Measurements from ENCODE around the gene SOSTDC1.

SOSTDC1 gene

GRCh38 chr7:16504019-16504418 is 38.5 kb upstream of the SOSTDC1 start:
- H3K9me3 ChIP-seq (ENCODE audit: control insufficient read depth, insufficient read depth, low read depth, low read length), result no peaks in the 10 kb centered on the region
- no peaks in the 10 kb centered on the region for H3K36me3 ChIP-seq (ENCODE audit: control insufficient read depth in 2 of 2, insufficient read depth in 1 of 2, low read length in 2 of 2)
- no peak for TF ChIP-seq ZNF529 (tag by site-specific recombination; IDR thresholded peaks at IDR 0.05; ENCODE audit: insufficient replicate concordance)
- no peak for TF ChIP-seq ZNF654 (tag by site-specific recombination; IDR thresholded peaks at IDR 0.05; ENCODE audit: low read depth)
- TF ChIP-seq, protein P1, sequence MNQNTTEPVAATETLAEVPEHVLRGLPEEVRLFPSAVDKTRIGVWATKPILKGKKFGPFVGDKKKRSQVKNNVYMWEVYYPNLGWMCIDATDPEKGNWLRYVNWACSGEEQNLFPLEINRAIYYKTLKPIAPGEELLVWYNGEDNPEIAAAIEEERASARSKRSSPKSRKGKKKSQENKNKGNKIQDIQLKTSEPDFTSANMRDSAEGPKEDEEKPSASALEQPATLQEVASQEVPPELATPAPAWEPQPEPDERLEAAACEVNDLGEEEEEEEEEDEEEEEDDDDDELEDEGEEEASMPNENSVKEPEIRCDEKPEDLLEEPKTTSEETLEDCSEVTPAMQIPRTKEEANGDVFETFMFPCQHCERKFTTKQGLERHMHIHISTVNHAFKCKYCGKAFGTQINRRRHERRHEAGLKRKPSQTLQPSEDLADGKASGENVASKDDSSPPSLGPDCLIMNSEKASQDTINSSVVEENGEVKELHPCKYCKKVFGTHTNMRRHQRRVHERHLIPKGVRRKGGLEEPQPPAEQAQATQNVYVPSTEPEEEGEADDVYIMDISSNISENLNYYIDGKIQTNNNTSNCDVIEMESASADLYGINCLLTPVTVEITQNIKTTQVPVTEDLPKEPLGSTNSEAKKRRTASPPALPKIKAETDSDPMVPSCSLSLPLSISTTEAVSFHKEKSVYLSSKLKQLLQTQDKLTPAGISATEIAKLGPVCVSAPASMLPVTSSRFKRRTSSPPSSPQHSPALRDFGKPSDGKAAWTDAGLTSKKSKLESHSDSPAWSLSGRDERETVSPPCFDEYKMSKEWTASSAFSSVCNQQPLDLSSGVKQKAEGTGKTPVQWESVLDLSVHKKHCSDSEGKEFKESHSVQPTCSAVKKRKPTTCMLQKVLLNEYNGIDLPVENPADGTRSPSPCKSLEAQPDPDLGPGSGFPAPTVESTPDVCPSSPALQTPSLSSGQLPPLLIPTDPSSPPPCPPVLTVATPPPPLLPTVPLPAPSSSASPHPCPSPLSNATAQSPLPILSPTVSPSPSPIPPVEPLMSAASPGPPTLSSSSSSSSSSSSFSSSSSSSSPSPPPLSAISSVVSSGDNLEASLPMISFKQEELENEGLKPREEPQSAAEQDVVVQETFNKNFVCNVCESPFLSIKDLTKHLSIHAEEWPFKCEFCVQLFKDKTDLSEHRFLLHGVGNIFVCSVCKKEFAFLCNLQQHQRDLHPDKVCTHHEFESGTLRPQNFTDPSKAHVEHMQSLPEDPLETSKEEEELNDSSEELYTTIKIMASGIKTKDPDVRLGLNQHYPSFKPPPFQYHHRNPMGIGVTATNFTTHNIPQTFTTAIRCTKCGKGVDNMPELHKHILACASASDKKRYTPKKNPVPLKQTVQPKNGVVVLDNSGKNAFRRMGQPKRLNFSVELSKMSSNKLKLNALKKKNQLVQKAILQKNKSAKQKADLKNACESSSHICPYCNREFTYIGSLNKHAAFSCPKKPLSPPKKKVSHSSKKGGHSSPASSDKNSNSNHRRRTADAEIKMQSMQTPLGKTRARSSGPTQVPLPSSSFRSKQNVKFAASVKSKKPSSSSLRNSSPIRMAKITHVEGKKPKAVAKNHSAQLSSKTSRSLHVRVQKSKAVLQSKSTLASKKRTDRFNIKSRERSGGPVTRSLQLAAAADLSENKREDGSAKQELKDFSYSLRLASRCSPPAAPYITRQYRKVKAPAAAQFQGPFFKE (tag by site-specific recombination; IDR thresholded peaks at IDR 0.05; ENCODE audit: borderline replicate concordance), result no peak
- TF ChIP-seq ZNF138 (tag by site-specific recombination; IDR thresholded peaks at IDR 0.05; ENCODE audit: borderline replicate concordance), result no peak
- TF ChIP-seq, protein P2, sequence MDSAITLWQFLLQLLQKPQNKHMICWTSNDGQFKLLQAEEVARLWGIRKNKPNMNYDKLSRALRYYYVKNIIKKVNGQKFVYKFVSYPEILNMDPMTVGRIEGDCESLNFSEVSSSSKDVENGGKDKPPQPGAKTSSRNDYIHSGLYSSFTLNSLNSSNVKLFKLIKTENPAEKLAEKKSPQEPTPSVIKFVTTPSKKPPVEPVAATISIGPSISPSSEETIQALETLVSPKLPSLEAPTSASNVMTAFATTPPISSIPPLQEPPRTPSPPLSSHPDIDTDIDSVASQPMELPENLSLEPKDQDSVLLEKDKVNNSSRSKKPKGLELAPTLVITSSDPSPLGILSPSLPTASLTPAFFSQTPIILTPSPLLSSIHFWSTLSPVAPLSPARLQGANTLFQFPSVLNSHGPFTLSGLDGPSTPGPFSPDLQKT (IDR thresholded peaks at IDR 0.05; ENCODE audit: borderline replicate concordance, low read depth, low read length), result no peak
- no peak for TF ChIP-seq ZNF626 (tag by site-specific recombination; IDR thresholded peaks at IDR 0.05)
- no peak for TF ChIP-seq ZNF221 (tag by site-specific recombination; IDR thresholded peaks at IDR 0.05; ENCODE audit: borderline replicate concordance)
- no peak for TF ChIP-seq SETDB1 (IDR thresholded peaks at IDR 0.05; ENCODE audit: insufficient read length, low read length)
- no peak for TF ChIP-seq ZNF16 (tag by site-specific recombination; IDR thresholded peaks at IDR 0.05; ENCODE audit: low read depth)
- TF ChIP-seq ZNF174 (tag by site-specific recombination; IDR thresholded peaks at IDR 0.05), result no peak
- 0 out of 2 replicates have a peak, but pooled peaks cover 3% of the 10 kb centered on the region for H3K4me1 ChIP-seq (ENCODE audit: control insufficient read depth, insufficient read depth, low read length)
- POLR2A ChIA-PET, result no interaction called here
- H3K27ac ChIP-seq (ENCODE audit: extremely low read depth, low read depth, low read length), result no peak overlapping the region
- CTCF ChIA-PET, result no interaction called here
- no peak overlapping the region for H3K4me3 ChIP-seq (ENCODE audit: low read depth, low read length)

- Histone ChIP-seq H3K9me3 (ENCODE audit: control insufficient read depth, insufficient read depth, low read depth, low read length) (no peaks in the 10 kb centered on the region), H3K4me1 (ENCODE audit: control insufficient read depth, insufficient read depth, low read length) (0 out of 2 replicates have a peak, but pooled peaks cover 3% of the 10 kb centered on the region), H3K4me3 (ENCODE audit: low read depth, low read length) (no peak overlapping the region), H3K27ac (ENCODE audit: extremely low read depth, low read depth, low read length) (no peak overlapping the region), H3K36me3 (ENCODE audit: control insufficient read depth in 2 of 2, insufficient read depth in 1 of 2, low read length in 2 of 2) (no peaks in the 10 kb centered on the region)
- ChIA-PET CTCF (interaction anchor here (0.7 to 1.4 kb wide), 2 partner anchors 12 to 27 kb away, joined by 4 read pairs; no protein-coding TSS in a partner anchor), POLR2A (no interaction called here)
- TF ChIP-seq, protein P3, sequence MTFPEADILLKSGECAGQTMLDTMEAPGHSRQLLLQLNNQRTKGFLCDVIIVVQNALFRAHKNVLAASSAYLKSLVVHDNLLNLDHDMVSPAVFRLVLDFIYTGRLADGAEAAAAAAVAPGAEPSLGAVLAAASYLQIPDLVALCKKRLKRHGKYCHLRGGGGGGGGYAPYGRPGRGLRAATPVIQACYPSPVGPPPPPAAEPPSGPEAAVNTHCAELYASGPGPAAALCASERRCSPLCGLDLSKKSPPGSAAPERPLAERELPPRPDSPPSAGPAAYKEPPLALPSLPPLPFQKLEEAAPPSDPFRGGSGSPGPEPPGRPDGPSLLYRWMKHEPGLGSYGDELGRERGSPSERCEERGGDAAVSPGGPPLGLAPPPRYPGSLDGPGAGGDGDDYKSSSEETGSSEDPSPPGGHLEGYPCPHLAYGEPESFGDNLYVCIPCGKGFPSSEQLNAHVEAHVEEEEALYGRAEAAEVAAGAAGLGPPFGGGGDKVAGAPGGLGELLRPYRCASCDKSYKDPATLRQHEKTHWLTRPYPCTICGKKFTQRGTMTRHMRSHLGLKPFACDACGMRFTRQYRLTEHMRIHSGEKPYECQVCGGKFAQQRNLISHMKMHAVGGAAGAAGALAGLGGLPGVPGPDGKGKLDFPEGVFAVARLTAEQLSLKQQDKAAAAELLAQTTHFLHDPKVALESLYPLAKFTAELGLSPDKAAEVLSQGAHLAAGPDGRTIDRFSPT (tag by site-specific recombination; IDR thresholded peaks at IDR 0.05), result no peak
- TF ChIP-seq GFI1B (tag by site-specific recombination; IDR thresholded peaks at IDR 0.05) (no peak), ZNF544 (tag by site-specific recombination; IDR thresholded peaks at IDR 0.05) (no peak), ATF2 (tag by site-specific recombination; IDR thresholded peaks at IDR 0.05; ENCODE audit: low read depth) (no peak)
Observed at GRCh38 chr7:16502303-16502702, 36.8 kb upstream of the SOSTDC1 start.
